WTC11 (cell line): ENCODE results near the gene FAM124B. TPM values are rescaled to one million over a fixed set of nuclear protein-coding genes. Genes with fewer than 3 reads are reported as not detected.

Experiments
- ATAC-seq: fragments of 200-7000 bp; cut with Tn5 transposase; 2 replicates; pipeline ENCODE4 v1.10.0; 2021; ENCODE audit warnings: mild to moderate bottlenecking, moderate library complexity
- CTCF ChIA-PET: fragments of 300-600 bp; sonication (Branson Sonifier 250); formaldehyde crosslinking; loops from one replicate; lab custom pipeline; 2021; ENCODE audit warnings: antibody characterized with exemption; lab: Charles Lee
- POLR2A ChIA-PET: fragments of 350-600 bp; sonication (Branson Sonifier 250); formaldehyde crosslinking; loops from one replicate; lab custom pipeline; 2021; ENCODE audit warnings: antibody characterized with exemption; lab: Charles Lee
- DNase-seq: peaks from one replicate; pipeline ENCODE4 v3.0.0; 2021; ENCODE audit warnings: low spot score
- H3K27ac Mint-ChIP-seq: 2 replicates; pipeline ENCODE4 v1.8.0; 2021; ENCODE audit warnings: mixed read lengths
- H3K27me3 Mint-ChIP-seq: 2 replicates; pipeline ENCODE4 v1.8.0; 2021; ENCODE audit warnings: low read depth, mild to moderate bottlenecking, moderate library complexity, mixed read lengths
- H3K36me3 Mint-ChIP-seq: 2 replicates; pipeline ENCODE4 v1.8.0; 2021; ENCODE audit warnings: mixed read lengths
- H3K4me1 Mint-ChIP-seq: 2 replicates; pipeline ENCODE4 v1.8.0; 2022; ENCODE audit warnings: mixed read lengths
- H3K4me3 Mint-ChIP-seq: 2 replicates; pipeline ENCODE4 v1.8.0; 2021; ENCODE audit warnings: mild to moderate bottlenecking, moderate library complexity, mixed read lengths
- H3K9me3 Mint-ChIP-seq: 2 replicates; pipeline ENCODE4 v1.8.0; 2021; ENCODE audit warnings: mixed read lengths
- ATF1 ChIP-seq: sonication (generic); formaldehyde crosslinking; IDR thresholded peaks from 2 replicates; pipeline ENCODE4 v1.8.1; 2023; ENCODE audit warnings: mild to moderate bottlenecking, moderate library complexity, missing genetic modification reagents
- CREM ChIP-seq: sonication (generic); formaldehyde crosslinking; IDR thresholded peaks from 2 replicates; pipeline ENCODE4 v1.8.1; 2022; ENCODE audit warnings: mild to moderate bottlenecking, missing genetic modification reagents, moderate library complexity
- ETV6 ChIP-seq: sonication (generic); formaldehyde crosslinking; IDR thresholded peaks from 2 replicates; pipeline ENCODE4 v1.8.1; 2022; ENCODE audit warnings: mild to moderate bottlenecking, missing genetic modification reagents
- KAT7 ChIP-seq: sonication (generic); formaldehyde crosslinking; IDR thresholded peaks from 2 replicates; pipeline ENCODE4 v1.8.1; 2023; ENCODE audit warnings: missing genetic modification reagents, mild to moderate bottlenecking, borderline replicate concordance
- NR2C2 ChIP-seq: sonication (generic); formaldehyde crosslinking; IDR thresholded peaks from 2 replicates; pipeline ENCODE4 v1.8.0; 2022; ENCODE audit warnings: mild to moderate bottlenecking, missing genetic modification reagents
- NR3C1 ChIP-seq: sonication (generic); formaldehyde crosslinking; conservative IDR thresholded peaks from 2 replicates; pipeline ENCODE4 v1.8.1; 2023; ENCODE audit warnings: low read depth, mild to moderate bottlenecking, missing genetic modification reagents
- OVOL2 ChIP-seq: fragments of 250-450 bp; sonication (Bioruptor Pico); IDR thresholded peaks from 2 replicates; pipeline ENCODE4 v1.9.0; 2021; ENCODE audit warnings: mild to moderate bottlenecking, borderline replicate concordance
- RELA ChIP-seq: sonication (generic); formaldehyde crosslinking; IDR thresholded peaks from 2 replicates; pipeline ENCODE4 v1.8.1; 2022; ENCODE audit warnings: missing genetic modification reagents, mild to moderate bottlenecking, borderline replicate concordance
- TEAD1 ChIP-seq: sonication (generic); formaldehyde crosslinking; IDR thresholded peaks from 2 replicates; pipeline ENCODE4 v1.8.0; 2022; ENCODE audit warnings: mild to moderate bottlenecking, missing genetic modification reagents
- ZNF219 ChIP-seq: sonication (generic); formaldehyde crosslinking; IDR thresholded peaks from 2 replicates; pipeline ENCODE4 v1.8.0; 2023; ENCODE audit warnings: missing genetic modification reagents, mild to moderate bottlenecking, borderline replicate concordance
- ZNF232 ChIP-seq: sonication (generic); formaldehyde crosslinking; IDR thresholded peaks from 2 replicates; pipeline ENCODE4 v1.8.0; 2022; ENCODE audit warnings: mild to moderate bottlenecking, missing genetic modification reagents
- ZNF671 ChIP-seq: fragments of 250-450 bp; sonication (Bioruptor Pico); IDR thresholded peaks from 2 replicates; pipeline ENCODE4 v1.8.0; 2021; ENCODE audit warnings: mild to moderate bottlenecking
- total RNA-seq: library from RNA; stranded (reverse); gene quantifications from 3 replicates; pipeline ENCODE4 v1.2.3, GENCODE V29; 2021
- TF ChIP-seq, protein P1 (sequence below): fragments of 250-450 bp; sonication (Bioruptor Pico); IDR thresholded peaks from 2 replicates; pipeline ENCODE4 v1.9.0; 2021; ENCODE audit warnings: moderate library complexity, mild to moderate bottlenecking, inconsistent platforms, borderline replicate concordance
- TF ChIP-seq, protein P2 (sequence below): fragments of 200-600 bp; IDR thresholded peaks from 2 replicates; pipeline ENCODE4 v1.8.0; 2022; ENCODE audit warnings: antibody characterized with exemption
- TF ChIP-seq, protein P3 (sequence below): sonication (generic); formaldehyde crosslinking; IDR thresholded peaks from 2 replicates; pipeline ENCODE4 v1.8.1; 2023; ENCODE audit warnings: mild to moderate bottlenecking, missing genetic modification reagents
- TF ChIP-seq, protein P4 (sequence below): sonication (generic); formaldehyde crosslinking; IDR thresholded peaks from 2 replicates; pipeline ENCODE4 v1.8.0; 2023; ENCODE audit warnings: mild to moderate bottlenecking, missing genetic modification reagents
- TF ChIP-seq, protein P5 (sequence below): sonication (generic); formaldehyde crosslinking; IDR thresholded peaks from 2 replicates; pipeline ENCODE4 v1.8.1; 2022; ENCODE audit warnings: mild to moderate bottlenecking, missing genetic modification reagents, moderate library complexity, borderline replicate concordance
- TF ChIP-seq, protein P6 (sequence below): sonication (generic); formaldehyde crosslinking; IDR thresholded peaks from 2 replicates; pipeline ENCODE4 v1.8.0; 2022; ENCODE audit warnings: mild to moderate bottlenecking, missing genetic modification reagents
- TF ChIP-seq, protein P7 (sequence below): sonication (generic); formaldehyde crosslinking; IDR thresholded peaks from 2 replicates; pipeline ENCODE4 v1.8.0; 2023; ENCODE audit warnings: missing genetic modification reagents, mild to moderate bottlenecking, borderline replicate concordance

FAM124B gene
- total RNA-seq, 1 experiment from 2014 or later: 3.7 TPM

DNA sequence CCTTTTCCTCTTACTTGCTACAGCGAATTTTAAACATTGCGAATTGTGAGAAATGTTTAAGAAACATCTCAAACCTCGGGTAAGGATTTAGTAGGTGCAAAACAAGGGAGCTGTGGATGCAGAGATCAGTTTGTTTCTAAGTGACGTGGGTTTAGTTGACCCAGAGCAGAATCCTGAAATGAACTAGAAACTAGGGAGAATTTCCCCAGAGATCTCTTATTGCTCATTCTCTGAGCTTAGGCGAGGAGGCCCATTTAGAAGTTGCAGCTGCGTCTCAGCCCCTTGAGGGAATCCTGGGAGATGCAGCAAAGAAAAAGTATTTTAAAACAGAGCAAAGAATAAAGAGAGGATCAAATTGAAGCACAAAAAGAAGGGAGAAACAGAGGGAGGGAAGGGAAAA is 29.3 kb downstream of the FAM124B start (continued):
- TF ChIP-seq, protein P1, sequence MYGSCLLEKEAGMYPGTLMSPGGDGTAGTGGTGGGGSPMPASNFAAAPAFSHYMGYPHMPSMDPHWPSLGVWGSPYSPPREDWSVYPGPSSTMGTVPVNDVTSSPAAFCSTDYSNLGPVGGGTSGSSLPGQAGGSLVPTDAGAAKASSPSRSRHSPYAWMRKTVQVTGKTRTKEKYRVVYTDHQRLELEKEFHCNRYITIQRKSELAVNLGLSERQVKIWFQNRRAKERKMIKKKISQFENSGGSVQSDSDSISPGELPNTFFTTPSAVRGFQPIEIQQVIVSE: no peak
- TF ChIP-seq ZNF671 (CRISPR knock-in tag): no peak
- no peak for TF ChIP-seq OVOL2 (CRISPR knock-in tag)
- TF ChIP-seq NR2C2 (CRISPR knock-in tag): no peak
- no peak for TF ChIP-seq CREM (CRISPR knock-in tag)

DNA sequence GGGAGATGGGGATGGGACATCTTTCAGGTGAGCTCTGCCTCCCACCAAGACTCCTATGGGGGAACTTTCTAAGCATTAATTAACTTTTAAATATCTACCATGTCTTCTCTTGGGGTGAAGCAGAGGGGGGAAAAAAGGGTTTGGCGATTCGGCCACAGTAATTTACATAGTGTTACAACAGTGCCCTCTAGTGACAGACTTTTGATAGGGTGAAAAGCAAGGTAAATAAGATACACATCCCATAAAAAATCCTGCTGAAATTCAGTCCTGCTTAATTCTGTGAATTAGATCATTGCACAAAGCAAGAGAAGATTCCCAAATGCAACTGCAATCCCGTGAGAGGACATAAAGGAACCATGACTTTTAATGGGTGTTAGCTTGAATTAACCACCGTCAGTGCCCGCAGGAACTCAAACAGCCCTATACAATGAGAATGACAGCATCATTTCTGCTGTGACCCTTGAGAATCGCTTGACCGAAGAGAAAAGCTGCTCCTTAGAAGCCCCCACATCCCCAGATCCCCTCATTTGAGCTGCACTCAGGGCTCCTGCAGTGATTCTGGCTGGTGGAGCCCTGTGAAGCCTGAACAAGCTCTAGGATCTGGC is 32.8 kb downstream of the FAM124B start:
- Mint-ChIP-seq H3K27ac (no peak overlapping the region), H3K4me3 (no peak overlapping the region), H3K27me3 (no peaks in the 10 kb centered on the region; the same call in 1 of the 2 replicates), H3K36me3 (no peaks in the 10 kb centered on the region), H3K4me1 (peaks cover 3% of the 10 kb centered on the region; the same call in 1 of the 2 replicates), H3K9me3 (peaks cover 3% of the 10 kb centered on the region)
- no peak for DNase-seq
- ATAC-seq: peak; percentile 79
- CTCF ChIA-PET: interaction anchor here (1.0 to 2.3 kb wide), 3 partner anchors 10 to 398 kb away, joined by 3 to 14 read pairs (median 11); no protein-coding TSS in a partner anchor
- POLR2A ChIA-PET: no interaction called here
- no peak for TF ChIP-seq ZNF219 (CRISPR knock-in tag)
- TF ChIP-seq, protein P2, sequence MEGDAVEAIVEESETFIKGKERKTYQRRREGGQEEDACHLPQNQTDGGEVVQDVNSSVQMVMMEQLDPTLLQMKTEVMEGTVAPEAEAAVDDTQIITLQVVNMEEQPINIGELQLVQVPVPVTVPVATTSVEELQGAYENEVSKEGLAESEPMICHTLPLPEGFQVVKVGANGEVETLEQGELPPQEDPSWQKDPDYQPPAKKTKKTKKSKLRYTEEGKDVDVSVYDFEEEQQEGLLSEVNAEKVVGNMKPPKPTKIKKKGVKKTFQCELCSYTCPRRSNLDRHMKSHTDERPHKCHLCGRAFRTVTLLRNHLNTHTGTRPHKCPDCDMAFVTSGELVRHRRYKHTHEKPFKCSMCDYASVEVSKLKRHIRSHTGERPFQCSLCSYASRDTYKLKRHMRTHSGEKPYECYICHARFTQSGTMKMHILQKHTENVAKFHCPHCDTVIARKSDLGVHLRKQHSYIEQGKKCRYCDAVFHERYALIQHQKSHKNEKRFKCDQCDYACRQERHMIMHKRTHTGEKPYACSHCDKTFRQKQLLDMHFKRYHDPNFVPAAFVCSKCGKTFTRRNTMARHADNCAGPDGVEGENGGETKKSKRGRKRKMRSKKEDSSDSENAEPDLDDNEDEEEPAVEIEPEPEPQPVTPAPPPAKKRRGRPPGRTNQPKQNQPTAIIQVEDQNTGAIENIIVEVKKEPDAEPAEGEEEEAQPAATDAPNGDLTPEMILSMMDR: peak; percentile 64
- TF ChIP-seq, all 79 proteins: peak for 1

DNA sequence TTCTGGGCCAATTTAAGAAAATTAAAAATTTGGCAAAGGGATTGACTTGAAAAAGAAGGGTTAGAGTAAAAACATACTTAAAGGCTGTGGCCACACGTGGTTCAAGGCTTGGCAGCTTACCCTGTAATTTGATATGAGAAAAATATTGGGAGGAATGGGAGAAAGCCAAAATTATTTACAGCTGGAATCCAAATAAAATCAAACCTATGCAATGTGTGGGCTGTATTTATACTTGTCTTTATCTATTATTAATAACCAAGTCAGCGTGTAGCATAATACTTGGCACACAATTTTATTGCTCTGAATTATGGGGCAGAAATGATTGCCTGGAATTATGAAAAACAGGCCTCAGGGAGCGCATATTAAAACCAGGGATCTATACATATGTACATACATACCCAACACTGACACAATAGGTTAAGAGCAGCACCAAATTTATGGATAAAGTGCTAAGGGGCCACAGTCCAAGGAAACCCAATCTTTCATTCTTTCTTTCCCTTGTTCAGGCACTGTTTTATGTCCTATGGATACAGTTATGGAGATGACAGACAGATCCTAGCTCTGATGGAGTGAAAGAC is 35.6 kb downstream of the FAM124B start:
- H3K4me3 Mint-ChIP-seq: no peak overlapping the region
- CTCF ChIA-PET: no interaction called here
- H3K36me3 Mint-ChIP-seq: no peaks in the 10 kb centered on the region; the same call in 1 of the 2 replicates
- H3K4me1 Mint-ChIP-seq: no peaks in the 10 kb centered on the region
- H3K9me3 Mint-ChIP-seq: peaks cover 15% of the 10 kb centered on the region
- DNase-seq: no peak
- ATAC-seq: no peak
- POLR2A ChIA-PET: no interaction called here
- no peak overlapping the region for H3K27ac Mint-ChIP-seq
- no peaks in the 10 kb centered on the region for H3K27me3 Mint-ChIP-seq
- TF ChIP-seq ETV6 (CRISPR knock-in tag) (no peak), TEAD1 (CRISPR knock-in tag) (no peak), ATF1 (CRISPR knock-in tag) (no peak), ZNF232 (CRISPR knock-in tag) (no peak), RELA (no peak), KAT7 (CRISPR knock-in tag) (no peak), NR3C1 (CRISPR knock-in tag) (no peak)
- TF ChIP-seq, protein P3, sequence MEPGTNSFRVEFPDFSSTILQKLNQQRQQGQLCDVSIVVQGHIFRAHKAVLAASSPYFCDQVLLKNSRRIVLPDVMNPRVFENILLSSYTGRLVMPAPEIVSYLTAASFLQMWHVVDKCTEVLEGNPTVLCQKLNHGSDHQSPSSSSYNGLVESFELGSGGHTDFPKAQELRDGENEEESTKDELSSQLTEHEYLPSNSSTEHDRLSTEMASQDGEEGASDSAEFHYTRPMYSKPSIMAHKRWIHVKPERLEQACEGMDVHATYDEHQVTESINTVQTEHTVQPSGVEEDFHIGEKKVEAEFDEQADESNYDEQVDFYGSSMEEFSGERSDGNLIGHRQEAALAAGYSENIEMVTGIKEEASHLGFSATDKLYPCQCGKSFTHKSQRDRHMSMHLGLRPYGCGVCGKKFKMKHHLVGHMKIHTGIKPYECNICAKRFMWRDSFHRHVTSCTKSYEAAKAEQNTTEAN (CRISPR knock-in tag): no peak
- TF ChIP-seq, protein P4, sequence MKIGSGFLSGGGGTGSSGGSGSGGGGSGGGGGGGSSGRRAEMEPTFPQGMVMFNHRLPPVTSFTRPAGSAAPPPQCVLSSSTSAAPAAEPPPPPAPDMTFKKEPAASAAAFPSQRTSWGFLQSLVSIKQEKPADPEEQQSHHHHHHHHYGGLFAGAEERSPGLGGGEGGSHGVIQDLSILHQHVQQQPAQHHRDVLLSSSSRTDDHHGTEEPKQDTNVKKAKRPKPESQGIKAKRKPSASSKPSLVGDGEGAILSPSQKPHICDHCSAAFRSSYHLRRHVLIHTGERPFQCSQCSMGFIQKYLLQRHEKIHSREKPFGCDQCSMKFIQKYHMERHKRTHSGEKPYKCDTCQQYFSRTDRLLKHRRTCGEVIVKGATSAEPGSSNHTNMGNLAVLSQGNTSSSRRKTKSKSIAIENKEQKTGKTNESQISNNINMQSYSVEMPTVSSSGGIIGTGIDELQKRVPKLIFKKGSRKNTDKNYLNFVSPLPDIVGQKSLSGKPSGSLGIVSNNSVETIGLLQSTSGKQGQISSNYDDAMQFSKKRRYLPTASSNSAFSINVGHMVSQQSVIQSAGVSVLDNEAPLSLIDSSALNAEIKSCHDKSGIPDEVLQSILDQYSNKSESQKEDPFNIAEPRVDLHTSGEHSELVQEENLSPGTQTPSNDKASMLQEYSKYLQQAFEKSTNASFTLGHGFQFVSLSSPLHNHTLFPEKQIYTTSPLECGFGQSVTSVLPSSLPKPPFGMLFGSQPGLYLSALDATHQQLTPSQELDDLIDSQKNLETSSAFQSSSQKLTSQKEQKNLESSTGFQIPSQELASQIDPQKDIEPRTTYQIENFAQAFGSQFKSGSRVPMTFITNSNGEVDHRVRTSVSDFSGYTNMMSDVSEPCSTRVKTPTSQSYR (CRISPR knock-in tag): no peak
- TF ChIP-seq, protein P5, sequence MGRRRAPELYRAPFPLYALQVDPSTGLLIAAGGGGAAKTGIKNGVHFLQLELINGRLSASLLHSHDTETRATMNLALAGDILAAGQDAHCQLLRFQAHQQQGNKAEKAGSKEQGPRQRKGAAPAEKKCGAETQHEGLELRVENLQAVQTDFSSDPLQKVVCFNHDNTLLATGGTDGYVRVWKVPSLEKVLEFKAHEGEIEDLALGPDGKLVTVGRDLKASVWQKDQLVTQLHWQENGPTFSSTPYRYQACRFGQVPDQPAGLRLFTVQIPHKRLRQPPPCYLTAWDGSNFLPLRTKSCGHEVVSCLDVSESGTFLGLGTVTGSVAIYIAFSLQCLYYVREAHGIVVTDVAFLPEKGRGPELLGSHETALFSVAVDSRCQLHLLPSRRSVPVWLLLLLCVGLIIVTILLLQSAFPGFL (CRISPR knock-in tag): no peak
- TF ChIP-seq, protein P6, sequence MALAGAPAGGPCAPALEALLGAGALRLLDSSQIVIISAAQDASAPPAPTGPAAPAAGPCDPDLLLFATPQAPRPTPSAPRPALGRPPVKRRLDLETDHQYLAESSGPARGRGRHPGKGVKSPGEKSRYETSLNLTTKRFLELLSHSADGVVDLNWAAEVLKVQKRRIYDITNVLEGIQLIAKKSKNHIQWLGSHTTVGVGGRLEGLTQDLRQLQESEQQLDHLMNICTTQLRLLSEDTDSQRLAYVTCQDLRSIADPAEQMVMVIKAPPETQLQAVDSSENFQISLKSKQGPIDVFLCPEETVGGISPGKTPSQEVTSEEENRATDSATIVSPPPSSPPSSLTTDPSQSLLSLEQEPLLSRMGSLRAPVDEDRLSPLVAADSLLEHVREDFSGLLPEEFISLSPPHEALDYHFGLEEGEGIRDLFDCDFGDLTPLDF (CRISPR knock-in tag): no peak
- TF ChIP-seq, protein P7, sequence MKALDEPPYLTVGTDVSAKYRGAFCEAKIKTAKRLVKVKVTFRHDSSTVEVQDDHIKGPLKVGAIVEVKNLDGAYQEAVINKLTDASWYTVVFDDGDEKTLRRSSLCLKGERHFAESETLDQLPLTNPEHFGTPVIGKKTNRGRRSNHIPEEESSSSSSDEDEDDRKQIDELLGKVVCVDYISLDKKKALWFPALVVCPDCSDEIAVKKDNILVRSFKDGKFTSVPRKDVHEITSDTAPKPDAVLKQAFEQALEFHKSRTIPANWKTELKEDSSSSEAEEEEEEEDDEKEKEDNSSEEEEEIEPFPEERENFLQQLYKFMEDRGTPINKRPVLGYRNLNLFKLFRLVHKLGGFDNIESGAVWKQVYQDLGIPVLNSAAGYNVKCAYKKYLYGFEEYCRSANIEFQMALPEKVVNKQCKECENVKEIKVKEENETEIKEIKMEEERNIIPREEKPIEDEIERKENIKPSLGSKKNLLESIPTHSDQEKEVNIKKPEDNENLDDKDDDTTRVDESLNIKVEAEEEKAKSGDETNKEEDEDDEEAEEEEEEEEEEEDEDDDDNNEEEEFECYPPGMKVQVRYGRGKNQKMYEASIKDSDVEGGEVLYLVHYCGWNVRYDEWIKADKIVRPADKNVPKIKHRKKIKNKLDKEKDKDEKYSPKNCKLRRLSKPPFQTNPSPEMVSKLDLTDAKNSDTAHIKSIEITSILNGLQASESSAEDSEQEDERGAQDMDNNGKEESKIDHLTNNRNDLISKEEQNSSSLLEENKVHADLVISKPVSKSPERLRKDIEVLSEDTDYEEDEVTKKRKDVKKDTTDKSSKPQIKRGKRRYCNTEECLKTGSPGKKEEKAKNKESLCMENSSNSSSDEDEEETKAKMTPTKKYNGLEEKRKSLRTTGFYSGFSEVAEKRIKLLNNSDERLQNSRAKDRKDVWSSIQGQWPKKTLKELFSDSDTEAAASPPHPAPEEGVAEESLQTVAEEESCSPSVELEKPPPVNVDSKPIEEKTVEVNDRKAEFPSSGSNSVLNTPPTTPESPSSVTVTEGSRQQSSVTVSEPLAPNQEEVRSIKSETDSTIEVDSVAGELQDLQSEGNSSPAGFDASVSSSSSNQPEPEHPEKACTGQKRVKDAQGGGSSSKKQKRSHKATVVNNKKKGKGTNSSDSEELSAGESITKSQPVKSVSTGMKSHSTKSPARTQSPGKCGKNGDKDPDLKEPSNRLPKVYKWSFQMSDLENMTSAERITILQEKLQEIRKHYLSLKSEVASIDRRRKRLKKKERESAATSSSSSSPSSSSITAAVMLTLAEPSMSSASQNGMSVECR: no peak
